Astrocyte (in vitro differentiated cells and primary cell): ENCODE results near the gene CNDP2. TPM values are rescaled to one million over a fixed set of nuclear protein-coding genes. Genes with fewer than 3 reads are reported as not detected.

Experiments used
- DNase-seq: peaks from one replicate; pipeline ENCODE4 v3.0.0-alpha.2; 2010; ENCODE audit warnings: low read depth
- FAIRE-seq: peaks from 2 replicates; lab custom pipeline; 2011; peaks lifted over from hg19 to GRCh38; lab: Jason Lieb, UNC
- H2AFZ ChIP-seq: 2 replicates; pipeline ENCODE4 v1.6.0; 2012; ENCODE audit warnings: low read depth, low read length, inconsistent platforms
- H3K27ac ChIP-seq: 2 replicates; pipeline ENCODE4 v1.5.1; 2011; ENCODE audit warnings: low read depth, low read length, inconsistent platforms
- H3K27me3 ChIP-seq: 2 replicates; pipeline ENCODE4 v1.6.0; 2011; ENCODE audit warnings: low read length, inconsistent platforms; ENCODE audit not compliant: insufficient read depth
- H3K36me3 ChIP-seq: 2 replicates; pipeline ENCODE4 v1.5.1; 2011; ENCODE audit warnings: low read length, inconsistent platforms; ENCODE audit not compliant: insufficient read depth
- H3K4me1 ChIP-seq: 2 replicates; pipeline ENCODE4 v1.5.1; 2011; ENCODE audit warnings: low read length, inconsistent platforms; ENCODE audit not compliant: insufficient read depth
- H3K4me2 ChIP-seq: 2 replicates; pipeline ENCODE4 v1.6.0; 2012; ENCODE audit warnings: low read length, inconsistent platforms
- H3K4me3 ChIP-seq: 2 replicates; pipeline ENCODE4 v1.5.1; 2011; ENCODE audit warnings: low read depth, mild to moderate bottlenecking, low read length, inconsistent platforms; ENCODE audit not compliant: insufficient read depth
- H3K79me2 ChIP-seq: 2 replicates; pipeline ENCODE4 v1.6.0; 2012; ENCODE audit warnings: mild to moderate bottlenecking, low read length, inconsistent platforms; ENCODE audit not compliant: insufficient read depth
- H3K9ac ChIP-seq: 2 replicates; pipeline ENCODE4 v1.6.0; 2012; ENCODE audit warnings: mild to moderate bottlenecking, low read length, inconsistent platforms
- H3K9me3 ChIP-seq: 2 replicates; pipeline ENCODE4 v1.5.1; 2012; ENCODE audit warnings: low read depth, mild to moderate bottlenecking, low read length, inconsistent platforms; ENCODE audit not compliant: insufficient read depth
- H4K20me1 ChIP-seq: 2 replicates; pipeline ENCODE4 v1.6.0; 2012; ENCODE audit warnings: low read length, inconsistent platforms; ENCODE audit not compliant: insufficient read depth
- H3K27ac Mint-ChIP-seq: one replicate; pipeline ENCODE4 v1.8.0; 2021; ENCODE audit warnings: mild to moderate bottlenecking, mixed read lengths; ENCODE audit not compliant: unreplicated experiment
- H3K27me3 Mint-ChIP-seq: one replicate; pipeline ENCODE4 v1.8.0; 2021; ENCODE audit warnings: low read depth, mixed read lengths; ENCODE audit not compliant: unreplicated experiment
- H3K36me3 Mint-ChIP-seq: one replicate; pipeline ENCODE4 v1.8.0; 2021; ENCODE audit warnings: low read depth, mixed read lengths; ENCODE audit not compliant: unreplicated experiment
- H3K4me1 Mint-ChIP-seq: one replicate; pipeline ENCODE4 v1.8.0; 2021; ENCODE audit warnings: low read depth, mixed read lengths; ENCODE audit not compliant: unreplicated experiment
- H3K4me3 Mint-ChIP-seq: one replicate; pipeline ENCODE4 v1.8.0; 2021; ENCODE audit warnings: mild to moderate bottlenecking, moderate library complexity, mixed read lengths; ENCODE audit not compliant: unreplicated experiment
- H3K9me3 Mint-ChIP-seq: one replicate; pipeline ENCODE4 v1.8.0; 2021; ENCODE audit warnings: mild to moderate bottlenecking, mixed read lengths; ENCODE audit not compliant: unreplicated experiment
- CTCF ChIP-seq: IDR thresholded peaks from 2 replicates; pipeline ENCODE4 v1.5.1; 2011; ENCODE audit warnings: low read depth, mild to moderate bottlenecking, inconsistent platforms, low read length, moderate library complexity; ENCODE audit not compliant: insufficient read depth
- EZH2 ChIP-seq: IDR thresholded peaks from 2 replicates; pipeline ENCODE4 v1.6.1; 2012; ENCODE audit warnings: mild to moderate bottlenecking, low read length, inconsistent platforms; ENCODE audit not compliant: insufficient read depth
- total RNA-seq: library from RNA; stranded (reverse); gene quantifications from 2 replicates; pipeline ENCODE4 v1.2.1, GENCODE V29; 2021

CNDP2 gene
- total RNA-seq, 1 donor from 2014 or later = 149 TPM

GRCh38 chr18:74492259-74492658 is 3.9 kb upstream of the CNDP2 start:
- H3K27ac Mint-ChIP-seq = no peak overlapping the region
- H3K27me3 Mint-ChIP-seq = peaks cover under 1% of the 10 kb centered on the region
- H3K4me1 Mint-ChIP-seq = peaks cover 12% of the 10 kb centered on the region
- no peak for FAIRE-seq
- H3K4me3 Mint-ChIP-seq = no peak overlapping the region
- Histone ChIP-seq H2AFZ (no peak overlapping the region), H3K79me2 (peaks cover 11% of the 10 kb centered on the region), H3K27ac (no peak overlapping the region), H4K20me1 (no peaks in the 10 kb centered on the region), H3K27me3 (no peaks in the 10 kb centered on the region), H3K4me1 (peaks cover 5% of the 10 kb centered on the region), H3K9ac (no peak overlapping the region), H3K36me3 (no peaks in the 10 kb centered on the region), H3K9me3 (no peaks in the 10 kb centered on the region), H3K4me2 (no peak overlapping the region), H3K4me3 (no peak overlapping the region)
- no peak for DNase-seq
- H3K36me3 Mint-ChIP-seq = no peaks in the 10 kb centered on the region
- peaks cover 4% of the 10 kb centered on the region for H3K9me3 Mint-ChIP-seq
- no peak for TF ChIP-seq EZH2

GRCh38 chr18:74493689-74494088 is 2.5 kb upstream of the CNDP2 start:
- peaks cover 4% of the 10 kb centered on the region for H3K9me3 Mint-ChIP-seq
- peak; percentile 54 for DNase-seq
- no peak for FAIRE-seq

GRCh38 chr18:74494514-74494913 is 1.6 kb upstream of the CNDP2 start:
- Histone ChIP-seq H3K4me1 (peaks cover 13% of the 10 kb centered on the region), H3K27me3 (no peaks in the 10 kb centered on the region), H3K4me2 (no peak overlapping the region), H4K20me1 (no peaks in the 10 kb centered on the region), H3K27ac (no peak overlapping the region), H2AFZ (no peak overlapping the region), H3K36me3 (no peaks in the 10 kb centered on the region), H3K9me3 (no peaks in the 10 kb centered on the region), H3K9ac (no peak overlapping the region), H3K4me3 (no peak overlapping the region), H3K79me2 (peaks cover 33% of the 10 kb centered on the region)
- TF ChIP-seq EZH2 (no peak), CTCF (no peak)
- H3K27me3 Mint-ChIP-seq = no peaks in the 10 kb centered on the region
- peaks cover 15% of the 10 kb centered on the region for H3K4me1 Mint-ChIP-seq
- no peaks in the 10 kb centered on the region for H3K36me3 Mint-ChIP-seq
- no peak overlapping the region for H3K4me3 Mint-ChIP-seq
- FAIRE-seq (no peak), DNase-seq (no peak)
- H3K9me3 Mint-ChIP-seq = peaks cover 4% of the 10 kb centered on the region
- H3K27ac Mint-ChIP-seq = no peak overlapping the region

More at GRCh38 chr18:74493689-74494088, 2.5 kb upstream of the CNDP2 start:
- Histone ChIP-seq H3K4me2 (no peak overlapping the region), H3K27ac (no peak overlapping the region), H3K36me3 (no peaks in the 10 kb centered on the region), H4K20me1 (no peaks in the 10 kb centered on the region), H3K9me3 (no peaks in the 10 kb centered on the region), H3K27me3 (no peaks in the 10 kb centered on the region), H3K79me2 (peaks cover 25% of the 10 kb centered on the region), H3K4me1 (peaks cover 6% of the 10 kb centered on the region), H3K4me3 (no peak overlapping the region), H2AFZ (no peak overlapping the region), H3K9ac (no peak overlapping the region)
- no peak overlapping the region for H3K4me3 Mint-ChIP-seq
- TF ChIP-seq CTCF = peak; percentile 53
- no peak for TF ChIP-seq EZH2
- no peaks in the 10 kb centered on the region for H3K27me3 Mint-ChIP-seq
- no peaks in the 10 kb centered on the region for H3K36me3 Mint-ChIP-seq
- no peak overlapping the region for H3K27ac Mint-ChIP-seq
- H3K4me1 Mint-ChIP-seq = peaks cover 16% of the 10 kb centered on the region
